Heart left ventricle (tissue), 13 donors: ENCODE data around the gene LRRC26.

Source experiments
- POLR2A ChIP-seq, 2 donors: fragments of 450-650 bp; IDR thresholded peaks; one replicate each; pipeline ENCODE4 v1.6.1; 2017; ENCODE audit warnings: antibody characterized with exemption in 2 of 2, mild to moderate bottlenecking in 2 of 2, moderate library complexity in 2 of 2
- TF ChIP-seq, protein P1 (sequence below), 12 donors: fragments of 200-600 bp; sonication (generic) in 4 of 12; IDR thresholded peaks; one replicate each; pipeline versions ENCODE4 v1.5.0 to v1.8.0; 2018 to 2022; ENCODE audit warnings: antibody characterized with exemption in 12 of 12, mild to moderate bottlenecking in 5 of 12
- donor health status: ischemic (EF 13 %, LVEDD 7.1; RV severe dilation, severe dysfunction).
- donor health status: DM: no; HTN: yes; CAD: no.
- donor health status: DM: no; HTN: no; CAD: no.
- donor health status: ischemic (EF 25% LVEDD 6.9; RV normal size, moderate dysfunction).
- donor health status: ischemic (EF 25% LVEDD 5.7; RV mildly dilated, moderate dysfunction).
- donor health status: ischemic (EF 35%, LVEDD 5.7; RV mildly dilated, moderate dysfunction).
- donor health status: nonischemic (EF 11% LVEDD 7.7; RV severe dilation, severe dysfunction).
- donor health status: DM: yes; HTN: yes; CAD: no.
- donor health status: PGD.
- donor health status: ischemic (EF 29% LVEDD 5.4; RV normal size, mild dysfunction).
- donor health status: nonischemic (EF 23%, LVEDD 6.1; RV moderate dilation, normal function).

DNA sequence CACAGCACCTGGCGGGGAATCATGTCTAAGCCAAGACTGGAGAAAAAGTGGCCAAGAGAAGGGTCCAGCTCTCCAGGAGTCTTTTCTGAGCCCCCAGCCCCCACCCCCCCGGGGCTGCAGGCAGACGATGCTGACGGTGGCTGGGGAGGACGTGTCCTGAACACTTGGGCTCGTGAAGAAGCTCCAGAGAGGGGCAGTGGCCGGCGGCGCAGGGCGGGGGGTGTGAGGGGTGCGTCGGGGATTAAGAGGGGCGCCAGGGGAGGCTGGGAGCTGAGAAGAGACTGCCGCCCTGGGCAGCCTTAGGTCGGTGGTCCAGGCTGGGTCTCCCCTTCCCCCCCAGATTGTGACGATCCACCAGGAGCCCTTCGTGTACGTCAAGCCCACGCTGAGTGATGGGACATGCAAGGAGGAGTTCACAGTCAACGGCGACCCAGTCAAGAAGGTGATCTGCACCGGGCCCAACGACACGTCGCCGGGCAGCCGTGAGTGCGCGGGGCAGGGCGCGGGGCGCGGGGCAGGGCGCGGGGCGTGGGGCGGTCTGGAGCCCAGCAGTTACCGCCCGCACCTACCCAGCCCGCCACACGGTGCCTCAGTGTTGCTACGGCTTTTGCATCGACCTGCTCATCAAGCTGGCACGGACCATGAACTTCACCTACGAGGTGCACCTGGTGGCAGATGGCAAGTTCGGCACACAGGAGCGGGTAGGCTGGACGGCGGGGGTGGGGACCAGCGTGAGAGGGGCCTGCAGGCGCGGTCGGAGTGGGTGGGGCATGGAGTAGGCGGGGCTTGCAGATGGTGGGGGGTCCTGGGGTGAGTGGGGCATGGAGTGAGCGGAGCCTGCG is 8.9 kb downstream of the LRRC26 start:
- TF ChIP-seq, protein P1, sequence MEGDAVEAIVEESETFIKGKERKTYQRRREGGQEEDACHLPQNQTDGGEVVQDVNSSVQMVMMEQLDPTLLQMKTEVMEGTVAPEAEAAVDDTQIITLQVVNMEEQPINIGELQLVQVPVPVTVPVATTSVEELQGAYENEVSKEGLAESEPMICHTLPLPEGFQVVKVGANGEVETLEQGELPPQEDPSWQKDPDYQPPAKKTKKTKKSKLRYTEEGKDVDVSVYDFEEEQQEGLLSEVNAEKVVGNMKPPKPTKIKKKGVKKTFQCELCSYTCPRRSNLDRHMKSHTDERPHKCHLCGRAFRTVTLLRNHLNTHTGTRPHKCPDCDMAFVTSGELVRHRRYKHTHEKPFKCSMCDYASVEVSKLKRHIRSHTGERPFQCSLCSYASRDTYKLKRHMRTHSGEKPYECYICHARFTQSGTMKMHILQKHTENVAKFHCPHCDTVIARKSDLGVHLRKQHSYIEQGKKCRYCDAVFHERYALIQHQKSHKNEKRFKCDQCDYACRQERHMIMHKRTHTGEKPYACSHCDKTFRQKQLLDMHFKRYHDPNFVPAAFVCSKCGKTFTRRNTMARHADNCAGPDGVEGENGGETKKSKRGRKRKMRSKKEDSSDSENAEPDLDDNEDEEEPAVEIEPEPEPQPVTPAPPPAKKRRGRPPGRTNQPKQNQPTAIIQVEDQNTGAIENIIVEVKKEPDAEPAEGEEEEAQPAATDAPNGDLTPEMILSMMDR (IDR thresholded peaks at IDR 0.05) = no peak
- TF ChIP-seq POLR2A (IDR thresholded peaks at IDR 0.05) = no peak
